C4-2B (cell line): ENCODE results near the gene NEIL1.
"Not testable (repeated sequence)": the region's sequence is repeated elsewhere in the genome, so short reads cannot be mapped to it uniquely, and the experiment has no call there.

Experiments
- H3K27ac ChIP-seq: fragments of 450-650 bp; 2 replicates; pipeline ENCODE4 v1.5.1; 2017
- ZFX ChIP-seq: fragments of 450-650 bp; IDR thresholded peaks from 2 replicates; pipeline ENCODE4 v1.6.1; 2017
- TF ChIP-seq, protein P1 (sequence below): fragments of 450-650 bp; conservative IDR thresholded peaks from 2 replicates; pipeline ENCODE4 v1.5.1; 2017; ENCODE audit warnings: mild to moderate bottlenecking

The NEIL1 gene

DNA sequence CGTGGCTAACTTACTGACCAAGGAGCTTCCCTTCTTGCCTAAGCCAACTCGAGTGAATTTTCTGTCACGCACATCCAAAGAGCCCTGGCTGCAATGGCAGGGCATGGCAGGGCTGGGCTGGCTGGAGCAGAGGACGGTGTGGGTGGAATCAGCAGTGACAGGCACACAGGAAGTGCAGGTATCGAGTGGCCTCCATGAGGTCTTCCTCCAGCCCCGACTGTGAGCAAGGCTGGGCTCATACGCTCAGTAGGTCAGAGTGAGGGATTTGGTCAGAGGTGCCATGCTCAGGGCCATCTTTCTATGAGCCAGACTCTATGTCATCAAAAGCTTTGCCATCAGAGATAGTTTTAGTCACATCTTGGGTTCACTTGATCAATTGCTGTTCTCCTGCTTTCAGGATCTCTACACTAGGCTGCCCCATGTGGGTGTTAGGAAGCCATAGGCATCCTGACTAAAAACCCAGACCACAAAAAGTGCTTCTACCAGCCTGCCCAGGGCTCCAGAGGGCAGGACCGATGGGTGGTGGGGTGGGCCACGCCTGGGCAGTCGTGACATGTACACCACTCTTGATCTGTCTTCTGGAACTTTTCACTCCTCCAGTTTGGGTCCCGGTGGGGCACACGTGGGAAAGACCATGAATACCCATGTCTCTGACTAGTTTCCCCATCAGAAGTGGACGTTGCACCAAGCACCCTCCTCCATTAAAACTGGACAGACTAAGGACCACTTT is 33.6 kb upstream of the NEIL1 start:
- no peak overlapping the region for H3K27ac ChIP-seq
- TF ChIP-seq, protein P1, sequence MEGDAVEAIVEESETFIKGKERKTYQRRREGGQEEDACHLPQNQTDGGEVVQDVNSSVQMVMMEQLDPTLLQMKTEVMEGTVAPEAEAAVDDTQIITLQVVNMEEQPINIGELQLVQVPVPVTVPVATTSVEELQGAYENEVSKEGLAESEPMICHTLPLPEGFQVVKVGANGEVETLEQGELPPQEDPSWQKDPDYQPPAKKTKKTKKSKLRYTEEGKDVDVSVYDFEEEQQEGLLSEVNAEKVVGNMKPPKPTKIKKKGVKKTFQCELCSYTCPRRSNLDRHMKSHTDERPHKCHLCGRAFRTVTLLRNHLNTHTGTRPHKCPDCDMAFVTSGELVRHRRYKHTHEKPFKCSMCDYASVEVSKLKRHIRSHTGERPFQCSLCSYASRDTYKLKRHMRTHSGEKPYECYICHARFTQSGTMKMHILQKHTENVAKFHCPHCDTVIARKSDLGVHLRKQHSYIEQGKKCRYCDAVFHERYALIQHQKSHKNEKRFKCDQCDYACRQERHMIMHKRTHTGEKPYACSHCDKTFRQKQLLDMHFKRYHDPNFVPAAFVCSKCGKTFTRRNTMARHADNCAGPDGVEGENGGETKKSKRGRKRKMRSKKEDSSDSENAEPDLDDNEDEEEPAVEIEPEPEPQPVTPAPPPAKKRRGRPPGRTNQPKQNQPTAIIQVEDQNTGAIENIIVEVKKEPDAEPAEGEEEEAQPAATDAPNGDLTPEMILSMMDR: no peak
- no peak for TF ChIP-seq ZFX

DNA sequence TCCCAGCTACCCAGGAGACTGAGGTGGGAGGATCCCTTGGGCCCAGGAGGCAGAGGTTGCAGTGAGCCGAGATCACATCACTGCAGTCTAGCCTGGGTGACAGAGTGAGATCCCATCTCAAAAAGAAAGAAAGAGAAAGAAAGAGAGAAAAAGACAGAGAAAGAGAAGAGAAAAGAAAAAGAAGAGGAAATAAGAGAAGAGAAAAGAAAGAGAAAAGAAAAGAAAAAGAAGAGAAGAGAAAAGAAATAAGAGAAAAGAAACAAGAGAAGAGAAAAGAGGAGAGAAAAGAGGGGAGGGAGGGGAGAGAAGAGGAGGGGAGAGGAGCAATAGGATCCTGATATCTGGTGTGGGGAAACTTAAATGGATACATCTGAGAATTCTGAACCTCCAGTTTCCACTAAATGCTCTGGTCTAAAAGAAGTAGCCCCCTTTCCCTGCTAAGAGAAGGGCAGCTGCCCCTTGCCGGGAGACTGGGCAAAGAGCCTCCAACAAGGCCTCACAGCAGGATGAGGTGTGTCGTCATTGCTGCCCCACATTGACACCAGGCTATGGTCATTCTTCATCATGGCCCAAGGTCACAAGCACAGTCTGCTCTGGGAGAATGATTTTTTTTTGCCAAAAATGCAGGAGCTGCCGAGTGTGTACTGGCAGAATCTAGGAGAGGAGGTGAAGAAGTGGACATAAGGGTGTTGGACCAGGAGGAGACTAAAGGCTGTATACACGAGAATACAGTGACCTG is 32.1 kb upstream of the NEIL1 start:
- TF ChIP-seq, protein P1: no peak
- TF ChIP-seq ZFX: no peak
- no peak overlapping the region for H3K27ac ChIP-seq

GRCh38 chr15:75319231-75319897 is 27.5 kb upstream of the NEIL1 start:
- not testable (repeated sequence) for H3K27ac ChIP-seq

DNA sequence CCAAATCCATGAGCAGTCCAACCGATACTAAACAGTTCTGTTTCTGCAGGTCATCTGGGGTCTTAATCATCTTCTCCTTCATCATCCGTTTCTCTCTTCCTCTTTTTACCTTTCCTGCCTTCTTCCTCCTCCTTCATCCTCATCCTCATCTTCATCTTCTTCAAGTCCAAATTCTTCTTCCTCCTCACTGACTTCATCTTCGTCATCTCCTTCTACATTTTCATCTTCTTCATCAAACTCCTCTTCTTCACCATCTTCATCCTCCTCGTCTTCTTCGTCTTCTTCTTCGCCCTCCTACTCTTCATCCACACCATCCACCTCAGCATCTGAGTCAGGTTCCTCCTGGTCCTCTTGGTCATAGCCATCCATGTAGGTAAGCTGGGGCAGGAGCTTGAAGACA is 25.1 kb upstream of the NEIL1 start:
- TF ChIP-seq, protein P1: no peak
- no peak for TF ChIP-seq ZFX
- no peak overlapping the region for H3K27ac ChIP-seq

GRCh38 chr15:75325922-75326321 is 20.9 kb upstream of the NEIL1 start:
- TF ChIP-seq ZFX: no peak
- TF ChIP-seq, protein P1: no peak

DNA sequence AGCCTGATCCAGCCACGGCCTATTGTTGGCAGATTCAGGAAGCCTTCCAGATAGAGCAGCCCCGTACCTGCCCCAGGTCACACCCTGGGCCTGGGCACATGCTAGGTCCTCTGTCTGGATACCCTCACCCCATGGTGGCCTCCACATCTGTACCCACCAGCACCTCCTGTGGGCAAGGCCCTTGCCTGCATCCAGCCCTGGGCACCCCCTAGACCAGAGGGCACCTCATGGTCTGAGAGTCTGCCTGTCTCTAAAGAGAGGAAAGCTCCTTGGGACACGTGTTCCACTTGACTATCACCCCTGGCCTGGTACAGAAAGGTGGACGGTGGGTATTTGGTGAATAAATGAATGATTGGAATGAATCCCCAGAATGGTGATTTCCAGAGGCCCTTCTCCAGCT is 19.8 kb upstream of the NEIL1 start:
- no peak for TF ChIP-seq ZFX
- TF ChIP-seq, protein P1: no peak

More at GRCh38 chr15:75325922-75326321, 20.9 kb upstream of the NEIL1 start:
- no peak overlapping the region for H3K27ac ChIP-seq

DNA sequence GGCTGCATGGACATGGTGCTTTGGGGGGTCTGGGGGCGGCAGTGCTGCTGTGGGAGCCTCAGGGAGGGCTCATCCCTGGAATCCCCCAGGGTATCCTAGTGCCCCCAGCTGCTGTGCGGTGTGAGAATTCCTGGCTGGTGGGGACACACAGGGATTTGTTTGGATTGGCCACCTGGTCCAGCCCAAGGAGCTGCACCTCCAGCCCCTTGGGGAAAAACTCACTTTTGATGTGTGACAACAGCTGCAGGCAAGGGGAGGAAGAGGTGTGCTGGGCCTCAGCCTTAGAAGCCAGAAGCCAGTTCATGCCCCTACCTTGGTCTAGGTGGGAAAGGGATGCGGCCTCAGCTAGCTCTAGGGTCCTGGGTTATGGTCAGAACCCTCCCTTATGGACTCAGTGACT is 19.3 kb upstream of the NEIL1 start:
- TF ChIP-seq, protein P1: no peak
- no peak for TF ChIP-seq ZFX
- no peak overlapping the region for H3K27ac ChIP-seq

More for the DNA sequence above, 19.8 kb upstream of the NEIL1 start:
- H3K27ac ChIP-seq: no peak overlapping the region
